Parathyroid adenoma (tissue), 2 donors: ENCODE results near the gene TSPAN6.

Source experiments
- H2AFZ ChIP-seq: fragments of 300-600 bp; sonication (generic); one replicate; pipeline ENCODE4 v1.7.0; 2017; ENCODE audit warnings: antibody characterized with exemption, mild to moderate bottlenecking
- H3K27ac ChIP-seq: fragments of 300-600 bp; sonication (generic); one replicate; pipeline ENCODE4 v1.7.0; 2017
- H3K27me3 ChIP-seq: fragments of 300-600 bp; sonication (generic); one replicate; pipeline ENCODE4 v1.7.0; 2017; ENCODE audit warnings: low read length; ENCODE audit not compliant: control insufficient read depth, insufficient read depth
- H3K36me3 ChIP-seq: fragments of 300-600 bp; sonication (generic); one replicate; pipeline ENCODE4 v1.7.0; 2017; ENCODE audit warnings: low read length; ENCODE audit not compliant: control insufficient read depth, insufficient read depth
- H3K4me1 ChIP-seq: fragments of 300-600 bp; sonication (generic); one replicate; pipeline ENCODE4 v1.7.0; 2017; ENCODE audit warnings: control low read depth
- H3K4me2 ChIP-seq: fragments of 300-600 bp; sonication (generic); one replicate; pipeline ENCODE4 v1.7.0; 2017; ENCODE audit warnings: low read length
- H3K4me3 ChIP-seq: fragments of 300-600 bp; sonication (generic); one replicate; pipeline ENCODE4 v1.7.0; 2017; ENCODE audit warnings: low read depth, low read length
- H3K79me2 ChIP-seq: fragments of 300-600 bp; sonication (generic); one replicate; pipeline ENCODE4 v1.7.0; 2017; ENCODE audit warnings: control low read depth
- H3K9ac ChIP-seq: fragments of 300-600 bp; sonication (generic); one replicate; pipeline ENCODE4 v1.7.0; 2017; ENCODE audit warnings: mild to moderate bottlenecking
- H3K9me3 ChIP-seq: fragments of 300-600 bp; sonication (generic); one replicate; pipeline ENCODE4 v1.7.0; 2017; ENCODE audit warnings: low read length; ENCODE audit not compliant: control insufficient read depth
- CTCF ChIP-seq: fragments of 300-600 bp; sonication (generic); IDR thresholded peaks from one replicate; pipeline ENCODE4 v1.7.0; 2017; ENCODE audit warnings: antibody characterized with exemption, mild to moderate bottlenecking
- donor health status: primary hyperparathyroidism.

The TSPAN6 gene

GRCh38 chrX:100658941-100659381, 22.4 kb upstream of the TSPAN6 start:
- no peak overlapping the region for H3K27ac ChIP-seq
- H3K36me3 ChIP-seq = no peaks in the 10 kb centered on the region
- no peak for TF ChIP-seq CTCF
- H3K4me3 ChIP-seq = no peak overlapping the region
- H3K9ac ChIP-seq = no peak overlapping the region
- H3K9me3 ChIP-seq = no peaks in the 10 kb centered on the region
- H3K4me1 ChIP-seq = no peaks in the 10 kb centered on the region
- no peak overlapping the region for H2AFZ ChIP-seq
- H3K79me2 ChIP-seq = no peaks in the 10 kb centered on the region
- H3K4me2 ChIP-seq = no peak overlapping the region
- no peaks in the 10 kb centered on the region for H3K27me3 ChIP-seq

GRCh38 chrX:100654261-100654660, 17.7 kb upstream of the TSPAN6 start:
- TF ChIP-seq CTCF = no peak
- no peak overlapping the region for H2AFZ ChIP-seq
- no peaks in the 10 kb centered on the region for H3K79me2 ChIP-seq
- no peaks in the 10 kb centered on the region for H3K9me3 ChIP-seq
- H3K4me1 ChIP-seq = no peaks in the 10 kb centered on the region
- no peaks in the 10 kb centered on the region for H3K36me3 ChIP-seq
- no peak overlapping the region for H3K4me3 ChIP-seq
- H3K9ac ChIP-seq = no peak overlapping the region
- H3K27ac ChIP-seq = no peak overlapping the region
- no peak overlapping the region for H3K4me2 ChIP-seq
- no peaks in the 10 kb centered on the region for H3K27me3 ChIP-seq

GRCh38 chrX:100652266-100652665, 15.7 kb upstream of the TSPAN6 start:
- H3K9ac ChIP-seq = no peak overlapping the region
- no peak for TF ChIP-seq CTCF
- no peaks in the 10 kb centered on the region for H3K79me2 ChIP-seq
- no peaks in the 10 kb centered on the region for H3K9me3 ChIP-seq
- H2AFZ ChIP-seq = no peak overlapping the region
- H3K4me1 ChIP-seq = no peaks in the 10 kb centered on the region
- no peak overlapping the region for H3K4me2 ChIP-seq
- H3K27ac ChIP-seq = no peak overlapping the region
- no peaks in the 10 kb centered on the region for H3K27me3 ChIP-seq
- H3K36me3 ChIP-seq = no peaks in the 10 kb centered on the region
- no peak overlapping the region for H3K4me3 ChIP-seq

- no peaks in the 10 kb centered on the region for H3K4me1 ChIP-seq
- no peak overlapping the region for H3K27ac ChIP-seq
- H3K9me3 ChIP-seq = no peaks in the 10 kb centered on the region
- no peak overlapping the region for H3K9ac ChIP-seq
- no peak overlapping the region for H2AFZ ChIP-seq
- H3K79me2 ChIP-seq = no peaks in the 10 kb centered on the region
- H3K4me3 ChIP-seq = no peak overlapping the region
- H3K36me3 ChIP-seq = no peaks in the 10 kb centered on the region
- H3K4me2 ChIP-seq = no peak overlapping the region
- no peaks in the 10 kb centered on the region for H3K27me3 ChIP-seq
- no peak for TF ChIP-seq CTCF
Measured at GRCh38 chrX:100650841-100651240, 14.2 kb upstream of the TSPAN6 start.

- Histone ChIP-seq H3K9ac (no peak overlapping the region), H3K9me3 (no peaks in the 10 kb centered on the region), H2AFZ (no peak overlapping the region), H3K79me2 (no peaks in the 10 kb centered on the region), H3K27ac (peak overlapping the region; percentile 44), H3K4me1 (no peaks in the 10 kb centered on the region), H3K36me3 (no peaks in the 10 kb centered on the region), H3K27me3 (no peaks in the 10 kb centered on the region), H3K4me3 (no peak overlapping the region), H3K4me2 (no peak overlapping the region)
- TF ChIP-seq CTCF = no peak
Measured at GRCh38 chrX:100649550-100650356, 13.1 kb upstream of the TSPAN6 start.
